Caco-2 (cell line): ENCODE results near the gene SYTL1. TPM values are rescaled to one million over a fixed set of nuclear protein-coding genes. Genes with fewer than 3 reads are reported as not detected.

Experiments used
- BruUV-seq: library from RNA; stranded (reverse); fragments of 400-500 nt; replicated peaks from 2 replicates; lab custom pipeline; 2021; lab: Mats Ljungman, UMichigan
- CTCF ChIA-PET: fragments of 300-600 bp; sonication (Branson Sonifier 250); formaldehyde crosslinking; loops from one replicate; lab custom pipeline; 2022; ENCODE audit warnings: antibody characterized with exemption; lab: Charles Lee
- POLR2A ChIA-PET: fragments of 300-600 bp; sonication (Branson Sonifier 250); formaldehyde crosslinking; loops from one replicate; lab custom pipeline; 2022; ENCODE audit warnings: antibody characterized with exemption; lab: Charles Lee
- DNase-seq, 2 experiments: peaks; one replicate each; pipeline versions ENCODE4 v3.0.0 to v3.0.0-alpha.2; 2020 to 2022
- H3K27me3 ChIP-seq: replicated peaks from 2 replicates; pipeline ENCODE4 v1.6.0; 2011; ENCODE audit warnings: low read length; ENCODE audit not compliant: control insufficient read depth, insufficient read depth
- H3K36me3 ChIP-seq: 2 replicates; pipeline ENCODE4 v1.5.1; 2011; ENCODE audit warnings: low read length; ENCODE audit not compliant: control insufficient read depth, insufficient read depth
- H3K4me1 ChIP-seq: fragments of 250-450 bp; sonication (Bioruptor Pico); 2 replicates; pipeline ENCODE4 v1.5.1; 2020; ENCODE audit warnings: mild to moderate bottlenecking
- H3K4me3 ChIP-seq: 2 replicates; pipeline ENCODE4 v1.5.1; 2011; ENCODE audit warnings: low read depth, mild to moderate bottlenecking, control low read depth, low read length
- H3K9me3 ChIP-seq: fragments of 250-450 bp; sonication (Bioruptor Pico); 2 replicates; pipeline ENCODE4 v1.5.1; 2020; ENCODE audit warnings: mild to moderate bottlenecking, moderate library complexity
- H3K27ac Mint-ChIP-seq: one replicate; pipeline ENCODE4 v1.8.0; 2022; ENCODE audit warnings: mixed read lengths; ENCODE audit not compliant: unreplicated experiment
- H3K27me3 Mint-ChIP-seq: one replicate; pipeline ENCODE4 v1.8.0; 2022; ENCODE audit warnings: mixed read lengths; ENCODE audit not compliant: insufficient read depth, unreplicated experiment
- H3K36me3 Mint-ChIP-seq: one replicate; pipeline ENCODE4 v1.8.0; 2022; ENCODE audit warnings: mild to moderate bottlenecking, mixed read lengths; ENCODE audit not compliant: insufficient read depth, unreplicated experiment
- H3K4me1 Mint-ChIP-seq: one replicate; pipeline ENCODE4 v1.8.0; 2022; ENCODE audit warnings: low read depth, mixed read lengths; ENCODE audit not compliant: unreplicated experiment
- H3K4me3 Mint-ChIP-seq: one replicate; pipeline ENCODE4 v1.8.0; 2022; ENCODE audit warnings: mild to moderate bottlenecking, moderate library complexity, mixed read lengths; ENCODE audit not compliant: unreplicated experiment
- H3K9me3 Mint-ChIP-seq: one replicate; pipeline ENCODE4 v1.8.0; 2022; ENCODE audit warnings: mixed read lengths; ENCODE audit not compliant: unreplicated experiment
- CTCF ChIP-seq, 2 experiments: fragments of 200-600 bp in 1 of 2; IDR thresholded peaks; 1 replicate in 1 of 2; 2 replicates in 1 of 2; pipeline versions ENCODE4 v1.5.1 to v1.8.0; 2011 to 2022; ENCODE audit warnings: antibody characterized with exemption in 1 of 2, control low read depth in 1 of 2, inconsistent platforms in 1 of 2, low read depth in 1 of 2, low read length in 1 of 2, mild to moderate bottlenecking in 1 of 2, moderate library complexity in 1 of 2; ENCODE audit not compliant: insufficient read depth in 1 of 2, severe bottlenecking in 1 of 2, unreplicated experiment in 1 of 2
- intact Hi-C: fragments of 100-400 bp; cut with micrococcal nuclease; formaldehyde crosslinking; loops from one replicate; pipeline ENCODE4 v1.10.0; 2022; ENCODE audit not compliant: unreplicated experiment
- total RNA-seq: library from RNA; stranded (reverse); gene quantifications from 2 replicates; pipeline ENCODE4 v1.2.3, GENCODE V29; 2022

SYTL1 gene
- total RNA-seq, 1 experiment from 2014 or later: 11.0 TPM

DNA sequence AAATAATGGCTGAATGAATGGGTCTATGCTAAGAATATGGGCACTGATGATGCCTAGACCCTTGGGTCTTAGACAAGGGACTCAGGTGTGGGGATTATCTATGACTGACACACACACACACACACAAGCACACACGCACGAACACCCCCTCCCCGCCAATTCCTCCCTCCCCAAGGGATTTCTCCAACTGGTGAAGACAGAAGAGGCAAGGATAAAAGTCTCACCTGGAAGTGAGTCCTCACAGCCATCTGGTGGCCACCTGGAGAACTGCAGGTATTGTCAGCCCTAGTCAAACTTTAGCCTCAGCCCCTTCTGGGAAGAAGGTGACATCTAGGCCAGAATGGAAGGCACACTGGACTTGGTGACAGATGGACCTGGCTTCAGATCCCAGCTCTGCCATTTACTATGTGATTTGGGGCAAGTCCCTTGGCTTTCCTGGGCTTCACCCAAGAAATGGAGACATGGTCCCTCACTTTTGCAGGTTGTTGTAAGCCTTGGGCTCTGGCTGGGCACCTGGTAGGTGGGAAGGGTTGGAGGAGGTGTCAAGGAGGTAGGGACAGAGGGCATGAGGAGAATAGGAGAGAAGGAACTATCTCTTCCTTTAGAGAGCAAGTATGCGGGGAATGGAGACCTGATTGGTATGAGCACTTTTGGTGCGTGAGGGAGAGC is 46.6 kb downstream of the SYTL1 start:
- H3K4me1 ChIP-seq: no peaks in the 10 kb centered on the region
- no TSS peak for BruUV-seq
- no peaks in the 10 kb centered on the region for H3K27me3 Mint-ChIP-seq
- peak; percentile 77 to 82 for TF ChIP-seq CTCF (IDR thresholded peaks at IDR 0.05; ENCODE audit: insufficient read depth in 1 of 2, low read depth in 1 of 2, low read length in 1 of 2, severe bottlenecking in 1 of 2, unreplicated experiment in 1 of 2)
- no peaks in the 10 kb centered on the region for H3K9me3 ChIP-seq
- peaks cover 7% of the 10 kb centered on the region for H3K4me1 Mint-ChIP-seq
- H3K27ac Mint-ChIP-seq: no peak overlapping the region
- no peaks in the 10 kb centered on the region for H3K36me3 ChIP-seq
- no peak overlapping the region for H3K4me3 Mint-ChIP-seq
- ChIA-PET POLR2A (no interaction called here), CTCF (interaction anchor here (0.9 to 2.4 kb wide), 6 partner anchors 11 to 92 kb away, joined by 3 to 14 read pairs (median 6); partner anchors contain the start of gene MAP3K6)
- H3K36me3 Mint-ChIP-seq: no peaks in the 10 kb centered on the region
- no peaks in the 10 kb centered on the region for H3K9me3 Mint-ChIP-seq
- DNase-seq: peak; percentile 75 to 82
- no peak overlapping the region for H3K4me3 ChIP-seq
- H3K27me3 ChIP-seq: no peaks in the 10 kb centered on the region
- intact Hi-C loops: loop anchor here (1.0 kb wide), 3 partner anchors 23 to 87 kb away; no protein-coding TSS in a partner anchor

GRCh38 chr1:27391511-27392095 is 49.8 kb downstream of the SYTL1 start:
- H3K36me3 ChIP-seq: no peaks in the 10 kb centered on the region
- H3K27me3 ChIP-seq: no peaks in the 10 kb centered on the region
- BruUV-seq: no TSS peak
- no peaks in the 10 kb centered on the region for H3K9me3 Mint-ChIP-seq
- peak overlapping the region; percentile 62 for H3K27ac Mint-ChIP-seq
- H3K4me3 Mint-ChIP-seq: peak overlapping the region; percentile 73
- intact Hi-C loops: loop anchor here (2.0 to 5.0 kb wide), 2 partner anchors 215 to 271 kb away; no protein-coding TSS in a partner anchor
- TF ChIP-seq CTCF (IDR thresholded peaks at IDR 0.05; ENCODE audit: insufficient read depth in 1 of 2, low read depth in 1 of 2, low read length in 1 of 2, severe bottlenecking in 1 of 2, unreplicated experiment in 1 of 2): no peak
- ChIA-PET POLR2A (interaction anchor here (0.5 kb wide), 1 partner anchor 217 kb away, joined by 7 read pairs; no protein-coding TSS in a partner anchor), CTCF (interaction anchor here (0.5 to 1.3 kb wide), 2 partner anchors 91 to 348 kb away, joined by 3 to 4 read pairs; no protein-coding TSS in a partner anchor)
- H3K9me3 ChIP-seq: no peaks in the 10 kb centered on the region
- no peak for DNase-seq
- no peaks in the 10 kb centered on the region for H3K36me3 Mint-ChIP-seq
- H3K4me1 ChIP-seq: no peaks in the 10 kb centered on the region
- H3K4me3 ChIP-seq: peak overlapping the region; percentile 29
- H3K27me3 Mint-ChIP-seq: no peaks in the 10 kb centered on the region
- peaks cover 7% of the 10 kb centered on the region for H3K4me1 Mint-ChIP-seq

GRCh38 chr1:27392096-27392777 is 50.4 kb downstream of the SYTL1 start, which contains the start of gene GPR3:
TSS of gene GPR3 (plus strand) at chr1:27392622. CDS start at chr1:27393799, 1,177 bp downstream.
- no peaks in the 10 kb centered on the region for H3K9me3 Mint-ChIP-seq
- Histone ChIP-seq H3K4me3 (peak within 1 kb of the TSS; percentile 42), H3K4me1 (no peaks in the 10 kb centered on the region), H3K36me3 (no peaks in the 10 kb centered on the region), H3K27me3 (no peaks in the 10 kb centered on the region), H3K9me3 (no peaks in the 10 kb centered on the region)
- no TSS peak for BruUV-seq
- ChIA-PET POLR2A (no interaction called here), CTCF (interaction anchor here (0.5 to 1.3 kb wide), 2 partner anchors 92 to 348 kb away, joined by 3 to 4 read pairs; no protein-coding TSS in a partner anchor)
- H3K27ac Mint-ChIP-seq: peak within 1 kb of the TSS; percentile 62
- peak; percentile 90 for DNase-seq
- intact Hi-C loops: loop anchor here (2.0 to 5.0 kb wide), 2 partner anchors 215 to 270 kb away; no protein-coding TSS in a partner anchor
- no peaks in the 10 kb centered on the region for H3K27me3 Mint-ChIP-seq
- no peaks in the 10 kb centered on the region for H3K36me3 Mint-ChIP-seq
- TF ChIP-seq CTCF (IDR thresholded peaks at IDR 0.05; ENCODE audit: insufficient read depth in 1 of 2, low read depth in 1 of 2, low read length in 1 of 2, severe bottlenecking in 1 of 2, unreplicated experiment in 1 of 2): peak; percentile 34 to 86
- H3K4me3 Mint-ChIP-seq: peak within 1 kb of the TSS; percentile 73
- H3K4me1 Mint-ChIP-seq: peaks cover 7% of the 10 kb centered on the region
